Testis (tissue), 3 donors: Measurements from ENCODE around the gene ME2. TPM values are rescaled to one million over a fixed set of nuclear protein-coding genes. Genes with fewer than 3 reads are reported as not detected.
"Not testable (repeated sequence)": the region's sequence is repeated elsewhere in the genome, so short reads cannot be mapped to it uniquely, and the experiment has no call there.

Source experiments
- DNase-seq: peaks from one replicate; pipeline ENCODE4 v3.0.0-alpha.2; 2019
- H3K27ac ChIP-seq, 2 donors: fragments of 200-600 bp; sonication (generic); one replicate each; pipeline ENCODE4 v1.5.1; 2019
- H3K27me3 ChIP-seq: fragments of 200-600 bp; sonication (generic); one replicate; pipeline ENCODE4 v1.5.1; 2019
- H3K36me3 ChIP-seq: fragments of 200-600 bp; sonication (generic); one replicate; pipeline ENCODE4 v1.5.1; 2017; ENCODE audit warnings: low read depth; ENCODE audit errors: missing control alignments
- H3K4me1 ChIP-seq: fragments of 200-600 bp; sonication (generic); one replicate; pipeline ENCODE4 v1.5.1; 2019
- H3K4me3 ChIP-seq, 2 donors: fragments of 200-600 bp; sonication (generic); one replicate each; pipeline ENCODE4 v1.5.1; 2017 to 2019
- H3K9me3 ChIP-seq: fragments of 200-600 bp; sonication (generic); one replicate; pipeline ENCODE4 v1.5.1; 2017
- POLR2A ChIP-seq: fragments of 450-650 bp; IDR thresholded peaks from one replicate; pipeline ENCODE4 v1.6.1; 2017; ENCODE audit warnings: antibody characterized with exemption, mild to moderate bottlenecking, moderate library complexity
- WGBS, 2 donors: methylation state at CpG; one replicate each; pipeline ENCODE4 v1.1.5; 2018; 5-methylcytosine and 5-hydroxymethylcytosine counted together
- intact Hi-C: fragments of 100-400 bp; cut with DNase I; formaldehyde crosslinking; loops from one replicate; pipeline ENCODE4 v1.15.1; 2023; ENCODE audit warnings: low total_unique reads
- polyA plus RNA-seq: library from polyadenylated mRNA; stranded (reverse); fragments of 350-450 nt; fragmentation: Illumina TruSeq; extraction: RNeasy Lipid Tissue Mini Kit (QIAGEN cat#74804); gene quantifications from one replicate; pipeline ENCODE4 v1.2.3, GENCODE V29; 2014; ENCODE audit warnings: low read depth, low replicate concordance; ENCODE audit not compliant: insufficient read depth
- total RNA-seq, 2 donors: library from RNA; depleted of rRNA; stranded (reverse); fragments of >200 nt; gene quantifications; one replicate each; pipeline ENCODE4 v1.2.3, GENCODE V29; 2016
- TF ChIP-seq, protein P1 (sequence below), 3 experiments: fragments of 450-650 bp in 2 of 3; fragments of 200-600 bp in 1 of 3; sonication (generic) in 1 of 3; IDR thresholded peaks; one replicate each; pipeline ENCODE4 v1.5.1; 2016 to 2019; ENCODE audit warnings: antibody characterized with exemption in 3 of 3, mild to moderate bottlenecking in 2 of 3, moderate library complexity in 1 of 3

Gene ME2
- total and polyA plus RNA-seq, 3 donors from 2014 or later: 49.2 to 101 (median 72.0) TPM

GRCh38 chr18:50937183-50937582, 58.3 kb downstream of the ME2 start:
- no peaks in the 10 kb centered on the region for H3K9me3 ChIP-seq
- no peaks in the 10 kb centered on the region for H3K36me3 ChIP-seq
- no peak overlapping the region for H3K4me3 ChIP-seq
- no peaks in the 10 kb centered on the region for H3K27me3 ChIP-seq
- TF ChIP-seq, protein P1, sequence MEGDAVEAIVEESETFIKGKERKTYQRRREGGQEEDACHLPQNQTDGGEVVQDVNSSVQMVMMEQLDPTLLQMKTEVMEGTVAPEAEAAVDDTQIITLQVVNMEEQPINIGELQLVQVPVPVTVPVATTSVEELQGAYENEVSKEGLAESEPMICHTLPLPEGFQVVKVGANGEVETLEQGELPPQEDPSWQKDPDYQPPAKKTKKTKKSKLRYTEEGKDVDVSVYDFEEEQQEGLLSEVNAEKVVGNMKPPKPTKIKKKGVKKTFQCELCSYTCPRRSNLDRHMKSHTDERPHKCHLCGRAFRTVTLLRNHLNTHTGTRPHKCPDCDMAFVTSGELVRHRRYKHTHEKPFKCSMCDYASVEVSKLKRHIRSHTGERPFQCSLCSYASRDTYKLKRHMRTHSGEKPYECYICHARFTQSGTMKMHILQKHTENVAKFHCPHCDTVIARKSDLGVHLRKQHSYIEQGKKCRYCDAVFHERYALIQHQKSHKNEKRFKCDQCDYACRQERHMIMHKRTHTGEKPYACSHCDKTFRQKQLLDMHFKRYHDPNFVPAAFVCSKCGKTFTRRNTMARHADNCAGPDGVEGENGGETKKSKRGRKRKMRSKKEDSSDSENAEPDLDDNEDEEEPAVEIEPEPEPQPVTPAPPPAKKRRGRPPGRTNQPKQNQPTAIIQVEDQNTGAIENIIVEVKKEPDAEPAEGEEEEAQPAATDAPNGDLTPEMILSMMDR (IDR thresholded peaks at IDR 0.05): no peak
- H3K4me1 ChIP-seq: no peaks in the 10 kb centered on the region
- 81 to 96% methylated on average over 1 of the region's 1 CpG for WGBS, 2 donors
- intact Hi-C loops: no loop called here
- no peak for DNase-seq
- H3K27ac ChIP-seq: no peak overlapping the region

- Histone ChIP-seq H3K9me3 (no peaks in the 10 kb centered on the region), H3K4me1 (no peaks in the 10 kb centered on the region), H3K36me3 (no peaks in the 10 kb centered on the region), H3K27ac (no peak overlapping the region), H3K4me3 (no peak overlapping the region), H3K27me3 (no peaks in the 10 kb centered on the region)
- intact Hi-C loops: no loop called here
- 94 to 97% methylated on average over 2 of the region's 2 CpGs for WGBS, 2 donors
- TF ChIP-seq, protein P1 (IDR thresholded peaks at IDR 0.05): no peak
- no peak for TF ChIP-seq POLR2A
- DNase-seq: no peak
Observed at GRCh38 chr18:50938912-50939311, 60.0 kb downstream of the ME2 start.

DNA sequence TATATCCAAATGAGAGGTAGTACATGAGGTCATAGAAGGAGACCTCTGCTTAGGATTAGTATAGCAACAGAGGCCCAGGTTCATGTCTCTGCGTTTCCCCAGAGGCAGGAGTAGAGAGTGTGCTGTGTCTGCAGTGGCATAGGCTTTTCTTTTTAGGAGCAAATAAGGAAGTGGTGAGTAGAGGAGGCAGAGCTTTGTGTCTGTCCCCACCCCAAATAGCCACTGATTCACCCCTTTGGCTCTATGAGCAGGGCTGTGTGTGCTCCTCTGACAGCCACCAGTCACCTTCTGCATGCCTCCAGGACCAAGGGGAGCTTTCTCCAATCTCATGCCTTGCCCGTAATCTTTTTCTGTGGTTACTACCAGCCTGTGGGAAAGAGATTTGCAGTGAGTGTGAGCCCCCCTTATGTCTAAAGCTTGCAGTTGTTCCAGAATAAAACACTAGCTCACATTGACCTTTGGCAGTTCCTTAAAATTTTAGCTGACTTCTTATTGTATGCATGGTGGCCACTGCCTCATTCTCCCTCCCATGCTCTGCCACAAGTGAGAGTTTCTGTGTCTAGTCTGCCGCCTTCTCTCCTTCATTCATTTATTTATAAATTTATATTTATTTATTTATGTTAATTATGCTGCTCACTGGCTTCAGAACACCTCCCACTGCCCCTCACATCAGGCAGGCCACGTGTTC, 65.5 kb downstream of the ME2 start:
- H3K36me3 ChIP-seq: no peaks in the 10 kb centered on the region
- H3K4me1 ChIP-seq: no peaks in the 10 kb centered on the region
- 76 to 82% methylated on average over 4 of the region's 4 CpGs for WGBS, 2 donors
- H3K4me3 ChIP-seq: no peak overlapping the region
- no peaks in the 10 kb centered on the region for H3K9me3 ChIP-seq
- TF ChIP-seq POLR2A: no peak
- TF ChIP-seq, protein P1 (IDR thresholded peaks at IDR 0.05): no peak
- intact Hi-C loops: no loop called here
- H3K27ac ChIP-seq: no peak overlapping the region
- no peak for DNase-seq
- no peaks in the 10 kb centered on the region for H3K27me3 ChIP-seq

DNA sequence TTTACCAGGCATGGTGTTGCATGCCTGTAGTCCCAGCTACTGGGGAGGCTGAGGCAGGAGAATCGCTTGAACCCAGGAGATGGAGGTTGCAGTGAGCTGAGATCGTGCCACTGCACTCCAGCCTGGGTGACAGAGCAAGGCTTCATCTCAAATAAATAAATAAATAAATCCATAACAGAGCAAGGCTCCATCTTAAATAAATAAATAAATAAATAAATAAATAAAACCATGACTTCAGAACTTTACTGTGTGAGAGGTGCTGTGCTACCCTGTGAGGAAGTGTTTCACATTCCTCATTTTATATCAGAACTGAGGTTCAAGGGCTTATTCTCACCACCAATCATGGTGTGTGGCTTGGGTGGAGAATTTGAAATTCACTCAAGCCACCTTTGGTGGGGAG, 67.0 kb downstream of the ME2 start:
- DNase-seq, H3K4me3 ChIP-seq, intact Hi-C loops, H3K9me3 ChIP-seq, H3K36me3 ChIP-seq, H3K27ac ChIP-seq, H3K27me3 ChIP-seq, H3K4me1 ChIP-seq: not testable (repeated sequence)
- 100% methylated on average over 2 of the region's 2 CpGs for WGBS, 2 donors

- no peaks in the 10 kb centered on the region for H3K27me3 ChIP-seq
- no peak for DNase-seq
- no peak overlapping the region for H3K4me3 ChIP-seq
- H3K4me1 ChIP-seq: no peaks in the 10 kb centered on the region
- intact Hi-C loops: no loop called here
- no peaks in the 10 kb centered on the region for H3K36me3 ChIP-seq
- H3K9me3 ChIP-seq: no peaks in the 10 kb centered on the region
- TF ChIP-seq, protein P1 (IDR thresholded peaks at IDR 0.05): no peak
- no peak for TF ChIP-seq POLR2A
- no peak overlapping the region for H3K27ac ChIP-seq
- 50 to 63% methylated on average over 1 of the region's 1 CpG for WGBS, 2 donors
Observed at GRCh38 chr18:50947899-50948298, 69.0 kb downstream of the ME2 start.
